Erythroblast (primary cell): ENCODE measurements around the gene TNFAIP8.

Experiments
- GATA1 ChIP-seq: IDR thresholded peaks from 2 replicates; pipeline ENCODE4 v1.6.1; 2011; ENCODE audit warnings: low read depth, mild to moderate bottlenecking, control low read depth, low read length, moderate library complexity
- POLR2A ChIP-seq: IDR thresholded peaks from 2 replicates; pipeline ENCODE4 v1.6.1; 2011; ENCODE audit warnings: mild to moderate bottlenecking, low read length

DNA sequence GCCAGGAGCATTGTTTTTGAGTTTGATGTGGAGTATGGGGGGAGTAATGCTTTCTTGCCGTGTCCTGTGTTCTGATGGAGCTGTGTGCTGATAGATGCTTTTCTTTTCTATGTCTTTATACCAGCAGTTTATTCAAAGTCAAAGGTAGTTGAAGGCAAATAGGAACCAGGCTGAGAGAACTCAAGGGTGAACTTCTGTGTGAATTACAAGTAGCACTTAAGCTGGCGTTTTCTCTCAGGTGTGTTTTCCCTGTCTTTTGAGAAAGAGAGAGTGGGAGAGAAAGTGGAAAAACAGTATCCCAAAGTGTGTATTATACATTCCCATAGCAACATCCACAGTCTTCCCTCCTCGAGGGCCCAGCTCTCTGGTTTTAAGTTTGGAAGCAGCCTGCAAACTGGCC lies 1.5 kb downstream of the TNFAIP8 start:
- TF ChIP-seq POLR2A, result no peak
- TF ChIP-seq GATA1, result no peak
